ENCODE results near the gene WDR38.

- TF ChIP-seq CTCF (IDR thresholded peaks at IDR 0.05): no peak
- no peak for TF ChIP-seq POLR2AphosphoS5 (IDR thresholded peaks at IDR 0.05)
- TF ChIP-seq POLR2A (IDR thresholded peaks at IDR 0.05): no peak
- no peak for TF ChIP-seq EP300 (IDR thresholded peaks at IDR 0.05)
These were observed 40.2 kb upstream of the WDR38 start for GRCh38 chr9:124813041-124813440.
